Ovary (tissue), 3 donors: ENCODE results near the gene ICA1L.
"Not testable (repeated sequence)": the region's sequence is repeated elsewhere in the genome, so short reads cannot be mapped to it uniquely, and the experiment has no call there.

Experiments
- CTCF ChIP-seq, 3 donors: fragments of 450-650 bp in 2 of 3; fragments of 200-600 bp in 1 of 3; IDR thresholded peaks; one replicate each; pipeline versions ENCODE4 v1.5.1 to v1.8.0; 2016 to 2022; ENCODE audit warnings: antibody characterized with exemption in 3 of 3, mild to moderate bottlenecking in 1 of 3
- POLR2A ChIP-seq: fragments of 450-650 bp; IDR thresholded peaks from one replicate; pipeline ENCODE4 v1.6.1; 2017; ENCODE audit warnings: antibody characterized with exemption, mild to moderate bottlenecking, moderate library complexity
- donor health status: DM: no; HTN: no; CAD: no.

- not testable (repeated sequence) for TF ChIP-seq CTCF (IDR thresholded peaks at IDR 0.05); POLR2A
These were observed 64.0 kb downstream of the ICA1L start for GRCh38 chr2:202807431-202808138.
